HepG2 (cell line): ENCODE measurements around the gene MYRIP. TPM values are rescaled to one million over a fixed set of nuclear protein-coding genes. Genes with fewer than 3 reads are reported as not detected.

ENCODE experiments used
- ATAC-seq: fragments of 200-7000 bp; cut with Tn5 transposase; 3 replicates; pipeline ENCODE4 v1.9.1; 2020; ENCODE audit warnings: mild to moderate bottlenecking, moderate library complexity
- BruUV-seq: library from RNA; stranded (reverse); fragments of 400-500 nt; replicated peaks from 2 replicates; lab custom pipeline; 2021; lab: Mats Ljungman, UMichigan
- CTCF ChIA-PET: fragments of 300-600 bp; formaldehyde crosslinking; extraction: SDS; loops from one replicate; lab custom pipeline; 2021; ENCODE audit warnings: low total read pairs, inconsistent platforms, low intra/inter-chr PET ratio; lab: Yijun Ruan, JAX
- POLR2A ChIA-PET: fragments of 350-600 bp; sonication (Branson Sonifier 250); formaldehyde crosslinking; loops from one replicate; lab custom pipeline; 2020; ENCODE audit warnings: antibody characterized with exemption, inconsistent platforms; lab: Yijun Ruan, JAX
- DNase-seq: peaks from one replicate; pipeline ENCODE4 v3.0.0-alpha.2; 2015; ENCODE audit warnings: low spot score
- FAIRE-seq: peaks from 3 replicates; lab custom pipeline; 2011; peaks lifted over from hg19 to GRCh38; lab: Jason Lieb, UNC
- H2AFZ ChIP-seq: one replicate; pipeline ENCODE4 v1.6.1; 2011; ENCODE audit warnings: low read length, inconsistent platforms
- H3K27ac ChIP-seq: fragments of 300-600 bp; 3 replicates; pipeline ENCODE4 v1.8.0; 2011; ENCODE audit warnings: mixed run types, mild to moderate bottlenecking, mixed read lengths, low read length, inconsistent platforms; ENCODE audit not compliant: insufficient read depth; ENCODE audit errors: extremely low read length
- H3K27me3 ChIP-seq, 2 experiments: fragments of 200-600 bp in 1 of 2; 2 replicates in 1 of 2; 3 replicates in 1 of 2; pipeline versions ENCODE4 v1.6.0 to v1.8.0; 2011; ENCODE audit warnings: low read length in 2 of 2, mild to moderate bottlenecking in 2 of 2, moderate library complexity in 2 of 2, inconsistent platforms in 1 of 2; ENCODE audit not compliant: insufficient read depth in 2 of 2, control insufficient read depth in 1 of 2
- H3K36me3 ChIP-seq, 2 experiments: fragments of 200-600 bp in 1 of 2; replicated peaks in 1 of 2; 2 replicates in 1 of 2; 3 replicates in 1 of 2; pipeline versions ENCODE4 v1.5.1 to v1.8.0; 2011; ENCODE audit warnings: low read length in 2 of 2, inconsistent platforms in 1 of 2; ENCODE audit not compliant: insufficient read depth in 2 of 2, control insufficient read depth in 1 of 2
- H3K4me1 ChIP-seq: 2 replicates; pipeline ENCODE4 v1.5.1; 2012; ENCODE audit warnings: low read length, inconsistent platforms; ENCODE audit not compliant: insufficient read depth
- H3K4me2 ChIP-seq: 2 replicates; pipeline ENCODE4 v1.6.0; 2011; ENCODE audit warnings: low read depth, low read length, inconsistent platforms
- H3K4me3 ChIP-seq, 3 experiments: fragments of 200-600 bp in 1 of 3; sonication (generic), shearing (Covaris generic) in 1 of 3; replicated peaks in 1 of 3; 2 replicates each; pipeline ENCODE4 v1.5.1; 2011 to 2016; ENCODE audit warnings: low read length in 3 of 3, inconsistent platforms in 2 of 3, low read depth in 2 of 3, mild to moderate bottlenecking in 2 of 3, control low read depth in 1 of 3, mixed read lengths in 1 of 3; ENCODE audit not compliant: insufficient read depth in 1 of 3
- H3K79me2 ChIP-seq: one replicate; pipeline ENCODE4 v1.6.1; 2011; ENCODE audit warnings: low read length, inconsistent platforms; ENCODE audit not compliant: insufficient read depth
- H3K9ac ChIP-seq: 2 replicates; pipeline ENCODE4 v1.6.0; 2011; ENCODE audit warnings: mild to moderate bottlenecking, low read depth, low read length, inconsistent platforms; ENCODE audit not compliant: insufficient read depth
- H3K9me3 ChIP-seq: 2 replicates; pipeline ENCODE4 v1.5.1; 2012; ENCODE audit warnings: mild to moderate bottlenecking, low read length
- H4K20me1 ChIP-seq: 2 replicates; pipeline ENCODE4 v1.6.0; 2011; ENCODE audit warnings: inconsistent platforms, mild to moderate bottlenecking, low read length, moderate library complexity; ENCODE audit not compliant: insufficient read depth
- CENPT ChIP-seq: sonication (generic); formaldehyde crosslinking; IDR thresholded peaks from 2 replicates; pipeline ENCODE4 v1.8.0; 2022; ENCODE audit warnings: low read depth, mild to moderate bottlenecking, moderate library complexity, missing genetic modification reagents
- KLF9 ChIP-seq: IDR thresholded peaks from 2 replicates; pipeline ENCODE4 v1.6.1; 2016; ENCODE audit warnings: low read depth
- LRRFIP1 ChIP-seq: sonication (generic); formaldehyde crosslinking; conservative IDR thresholded peaks from 2 replicates; pipeline ENCODE4 v1.4.0; 2020; ENCODE audit warnings: missing genetic modification reagents
- MAFG ChIP-seq: sonication (generic); formaldehyde crosslinking; IDR thresholded peaks from 2 replicates; pipeline ENCODE4 v1.5.1; 2020; ENCODE audit warnings: mild to moderate bottlenecking, missing genetic modification reagents
- MLX ChIP-seq: IDR thresholded peaks from 2 replicates; pipeline ENCODE4 v1.6.1; 2016
- MXD1 ChIP-seq: sonication (generic); formaldehyde crosslinking; IDR thresholded peaks from 2 replicates; pipeline ENCODE4 v1.4.0; 2020; ENCODE audit warnings: mild to moderate bottlenecking, missing genetic modification reagents
- NR2F2 ChIP-seq: IDR thresholded peaks from 2 replicates; pipeline ENCODE4 v1.6.1; 2012; ENCODE audit warnings: low read depth, inconsistent platforms, borderline replicate concordance
- POGZ ChIP-seq: sonication (generic); formaldehyde crosslinking; IDR thresholded peaks from 2 replicates; pipeline ENCODE4 v1.4.0; 2020; ENCODE audit warnings: mild to moderate bottlenecking, missing genetic modification reagents
- SNAPC5 ChIP-seq: sonication (generic); formaldehyde crosslinking; IDR thresholded peaks from 2 replicates; pipeline ENCODE4 v1.8.1; 2023; ENCODE audit warnings: mild to moderate bottlenecking, missing genetic modification reagents, borderline replicate concordance
- TARDBP ChIP-seq: sonication (generic); formaldehyde crosslinking; IDR thresholded peaks from 2 replicates; pipeline ENCODE4 v1.8.0; 2022; ENCODE audit warnings: mild to moderate bottlenecking, missing genetic modification reagents
- ZBTB14 ChIP-seq: sonication (generic); formaldehyde crosslinking; IDR thresholded peaks from 2 replicates; pipeline ENCODE4 v1.4.0; 2020; ENCODE audit warnings: missing genetic modification reagents
- ZFAT ChIP-seq: sonication (generic); formaldehyde crosslinking; conservative IDR thresholded peaks from 2 replicates; pipeline ENCODE4 v1.8.1; 2023; ENCODE audit warnings: missing genetic modification reagents, inconsistent platforms
- ZMAT3 ChIP-seq: sonication (generic); formaldehyde crosslinking; conservative IDR thresholded peaks from 2 replicates; pipeline ENCODE4 v1.7.0; 2021; ENCODE audit warnings: missing genetic modification reagents
- ZNF33B ChIP-seq: sonication (generic); formaldehyde crosslinking; IDR thresholded peaks from 2 replicates; pipeline ENCODE4 v1.5.1; 2020; ENCODE audit warnings: mild to moderate bottlenecking, missing genetic modification reagents
- ZNF382 ChIP-seq: sonication (generic); formaldehyde crosslinking; IDR thresholded peaks from 2 replicates; pipeline ENCODE4 v1.5.0; 2020; ENCODE audit warnings: missing genetic modification reagents, mild to moderate bottlenecking, borderline replicate concordance
- ZNF383 ChIP-seq: sonication (generic); formaldehyde crosslinking; IDR thresholded peaks from 2 replicates; pipeline ENCODE4 v1.4.0; 2020; ENCODE audit warnings: missing genetic modification reagents, mild to moderate bottlenecking, borderline replicate concordance
- WGBS: methylation state at CpG from one replicate; pipeline ENCODE4 v1.1.6; 2017; ENCODE audit warnings: low lambda C conversion rate; 5-methylcytosine and 5-hydroxymethylcytosine counted together
- in situ Hi-C: cut with HindIII; loops from 2 replicates; pipeline ENCODE4 v1.10.0; 2017; ENCODE audit warnings: low pct_unique_long_range_greater_than_20kb; ENCODE audit not compliant: extremely low pct_ligation_motif_present
- intact Hi-C: fragments of 100-400 bp; cut with micrococcal nuclease; formaldehyde crosslinking; loops from one replicate; pipeline ENCODE4 v1.10.0; 2022; ENCODE audit not compliant: unreplicated experiment
- polyA plus RNA-seq, 8 experiments: library from polyadenylated mRNA; depleted of rRNA in 3 of 8; stranded (reverse) in 7 of 8; unstranded in 1 of 8; fragments of >200 nt; fragmentation: Illumina TruSeq in 4 of 8; extraction: Trizol in 4 of 8; gene quantifications; 2 replicates each; pipeline versions ENCODE4 v1.2.1 to v1.2.3, GENCODE V29; 2011 to 2016; ENCODE audit warnings: low read depth in 4 of 8, missing spikeins in 1 of 8, mixed read lengths in 1 of 8; ENCODE audit not compliant: insufficient read depth in 1 of 8
- total RNA-seq, 5 experiments: library from RNA; depleted of rRNA; stranded (reverse); fragments of >200 nt; fragmentation: Illumina TruSeq; extraction: Trizol; gene quantifications; 2 replicates each; pipeline ENCODE4 v1.2.3, GENCODE V29; 2016; ENCODE audit warnings: low read depth in 1 of 5

Gene MYRIP
- total and polyA plus RNA-seq, 2 of the 13 experiments (the other 11 are each of a cell fraction or from before 2014, with no cell fraction given): 0.64 to 0.84 TPM

GRCh38 chr3:39978308-39978707 is 168.9 kb downstream of the MYRIP start:
- no TSS peak for BruUV-seq
- no peaks in the 10 kb centered on the region for H3K9me3 ChIP-seq
- ChIA-PET POLR2A (no interaction called here), CTCF (no interaction called here)
- no peak overlapping the region for H2AFZ ChIP-seq
- H3K36me3 ChIP-seq: no peaks in the 10 kb centered on the region
- no peak overlapping the region for H3K9ac ChIP-seq
- FAIRE-seq (no peak), DNase-seq (no peak), ATAC-seq (no peak)
- in situ Hi-C loops: no loop called here
- H3K4me3 ChIP-seq: no peak overlapping the region
- no peak overlapping the region for H3K4me2 ChIP-seq
- no peaks in the 10 kb centered on the region for H3K79me2 ChIP-seq
- H3K27me3 ChIP-seq: no peaks in the 10 kb centered on the region
- 57% methylated on average over 2 of the region's 3 CpGs for WGBS
- no peak overlapping the region for H3K27ac ChIP-seq
- TF ChIP-seq ZMAT3: no peak
- H4K20me1 ChIP-seq: no peaks in the 10 kb centered on the region
- no peaks in the 10 kb centered on the region for H3K4me1 ChIP-seq
- intact Hi-C loops: no loop called here

- DNase-seq (no peak), FAIRE-seq (no peak), ATAC-seq (no peak)
- no peak overlapping the region for H3K9ac ChIP-seq
- ChIA-PET POLR2A (no interaction called here), CTCF (no interaction called here)
- H4K20me1 ChIP-seq: no peaks in the 10 kb centered on the region
- H3K9me3 ChIP-seq: no peaks in the 10 kb centered on the region
- no peak overlapping the region for H2AFZ ChIP-seq
- WGBS: 67% methylated on average over 4 of the region's 4 CpGs
- in situ Hi-C loops (no loop called here), intact Hi-C loops (no loop called here)
- H3K27ac ChIP-seq: no peak overlapping the region
- no peaks in the 10 kb centered on the region for H3K79me2 ChIP-seq
- H3K4me3 ChIP-seq: no peak overlapping the region
- no TSS peak for BruUV-seq
- H3K4me2 ChIP-seq: no peak overlapping the region
- H3K36me3 ChIP-seq: no peaks in the 10 kb centered on the region
- H3K4me1 ChIP-seq: no peaks in the 10 kb centered on the region
- no peaks in the 10 kb centered on the region for H3K27me3 ChIP-seq
- TF ChIP-seq SNAPC5 (CRISPR knock-in tag) (no peak), TARDBP (CRISPR knock-in tag) (no peak), ZNF383 (CRISPR knock-in tag) (no peak), ZNF382 (CRISPR knock-in tag) (no peak), ZNF33B (no peak), CENPT (CRISPR knock-in tag) (no peak), ZFAT (CRISPR knock-in tag) (no peak), KLF9 (CRISPR knock-in tag) (no peak), NR2F2 (no peak), MLX (CRISPR knock-in tag) (no peak), MXD1 (CRISPR knock-in tag) (no peak), LRRFIP1 (CRISPR knock-in tag) (no peak), ZBTB14 (no peak), MAFG (CRISPR knock-in tag) (no peak), POGZ (CRISPR knock-in tag) (no peak)
Observed at GRCh38 chr3:39980058-39980457, 170.6 kb downstream of the MYRIP start.
